ENCODE measurements around the gene NDUFS4.

DNA sequence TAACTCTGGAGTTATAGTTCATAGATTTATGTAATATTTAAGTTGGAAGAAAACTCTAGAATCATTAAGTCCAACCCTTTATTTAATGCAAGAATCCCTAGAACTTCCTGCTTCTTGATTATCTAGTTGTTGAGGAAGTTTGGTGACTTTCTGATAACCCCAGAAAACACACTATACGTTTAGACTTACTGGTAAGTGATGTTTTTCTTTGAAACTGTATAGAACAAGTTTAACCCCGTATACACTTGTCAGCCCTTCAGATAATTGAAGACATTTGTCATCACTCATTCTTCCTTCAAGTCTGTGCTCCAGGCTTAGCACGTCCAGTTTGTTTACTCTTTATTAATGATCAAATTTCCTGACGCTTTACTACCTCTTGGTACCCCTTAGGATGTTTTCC is 9.0 kb downstream of the NDUFS4 start:
- TF ChIP-seq, protein P1, sequence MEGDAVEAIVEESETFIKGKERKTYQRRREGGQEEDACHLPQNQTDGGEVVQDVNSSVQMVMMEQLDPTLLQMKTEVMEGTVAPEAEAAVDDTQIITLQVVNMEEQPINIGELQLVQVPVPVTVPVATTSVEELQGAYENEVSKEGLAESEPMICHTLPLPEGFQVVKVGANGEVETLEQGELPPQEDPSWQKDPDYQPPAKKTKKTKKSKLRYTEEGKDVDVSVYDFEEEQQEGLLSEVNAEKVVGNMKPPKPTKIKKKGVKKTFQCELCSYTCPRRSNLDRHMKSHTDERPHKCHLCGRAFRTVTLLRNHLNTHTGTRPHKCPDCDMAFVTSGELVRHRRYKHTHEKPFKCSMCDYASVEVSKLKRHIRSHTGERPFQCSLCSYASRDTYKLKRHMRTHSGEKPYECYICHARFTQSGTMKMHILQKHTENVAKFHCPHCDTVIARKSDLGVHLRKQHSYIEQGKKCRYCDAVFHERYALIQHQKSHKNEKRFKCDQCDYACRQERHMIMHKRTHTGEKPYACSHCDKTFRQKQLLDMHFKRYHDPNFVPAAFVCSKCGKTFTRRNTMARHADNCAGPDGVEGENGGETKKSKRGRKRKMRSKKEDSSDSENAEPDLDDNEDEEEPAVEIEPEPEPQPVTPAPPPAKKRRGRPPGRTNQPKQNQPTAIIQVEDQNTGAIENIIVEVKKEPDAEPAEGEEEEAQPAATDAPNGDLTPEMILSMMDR (IDR thresholded peaks at IDR 0.05): no peak
- no peak for TF ChIP-seq POLR2AphosphoS5 (IDR thresholded peaks at IDR 0.05)
- no peak for TF ChIP-seq POLR2A (IDR thresholded peaks at IDR 0.05)
